Endothelial cell of umbilical vein (primary cell): ENCODE measurements around the gene HK3.

Experiments
- EZH2 ChIP-seq: IDR thresholded peaks from 2 replicates; pipeline ENCODE4 v1.6.1; 2012; ENCODE audit warnings: borderline replicate concordance, low read depth, mild to moderate bottlenecking, moderate library complexity, low read length, inconsistent platforms; ENCODE audit not compliant: severe bottlenecking
- JUN ChIP-seq: IDR thresholded peaks from 2 replicates; pipeline ENCODE4 v1.6.1; 2011; ENCODE audit warnings: borderline replicate concordance, low read depth; ENCODE audit not compliant: insufficient read length, insufficient read depth
- MYC ChIP-seq: IDR thresholded peaks from one replicate; pipeline ENCODE4 v1.6.1; 2011; ENCODE audit warnings: mild to moderate bottlenecking, low read depth, low read length
- POLR2A ChIP-seq: IDR thresholded peaks from 2 replicates; pipeline ENCODE4 v1.6.1; 2012; ENCODE audit warnings: low read depth, mild to moderate bottlenecking, control low read depth, low read length
- POLR2AphosphoS5 ChIP-seq: IDR thresholded peaks from 2 replicates; pipeline ENCODE4 v1.6.1; 2012; ENCODE audit warnings: low read depth, mild to moderate bottlenecking, control low read depth, low read length, moderate library complexity; ENCODE audit not compliant: insufficient read depth
- TF ChIP-seq, protein P1 (sequence below), 2 donors: IDR thresholded peaks; 1 replicate in 1 of 2; 2 replicates in 1 of 2; pipeline ENCODE4 v1.5.1; 2011; ENCODE audit warnings: low read length in 2 of 2, mild to moderate bottlenecking in 2 of 2, moderate library complexity in 2 of 2, control low read depth in 1 of 2, inconsistent platforms in 1 of 2, low read depth in 1 of 2; ENCODE audit not compliant: insufficient read depth in 1 of 2; ENCODE audit errors: extremely low read depth in 1 of 2
- TF ChIP-seq, protein P2 (sequence below): IDR thresholded peaks from 2 replicates; pipeline ENCODE4 v1.6.1; 2011; ENCODE audit not compliant: insufficient read depth, insufficient read length

DNA sequence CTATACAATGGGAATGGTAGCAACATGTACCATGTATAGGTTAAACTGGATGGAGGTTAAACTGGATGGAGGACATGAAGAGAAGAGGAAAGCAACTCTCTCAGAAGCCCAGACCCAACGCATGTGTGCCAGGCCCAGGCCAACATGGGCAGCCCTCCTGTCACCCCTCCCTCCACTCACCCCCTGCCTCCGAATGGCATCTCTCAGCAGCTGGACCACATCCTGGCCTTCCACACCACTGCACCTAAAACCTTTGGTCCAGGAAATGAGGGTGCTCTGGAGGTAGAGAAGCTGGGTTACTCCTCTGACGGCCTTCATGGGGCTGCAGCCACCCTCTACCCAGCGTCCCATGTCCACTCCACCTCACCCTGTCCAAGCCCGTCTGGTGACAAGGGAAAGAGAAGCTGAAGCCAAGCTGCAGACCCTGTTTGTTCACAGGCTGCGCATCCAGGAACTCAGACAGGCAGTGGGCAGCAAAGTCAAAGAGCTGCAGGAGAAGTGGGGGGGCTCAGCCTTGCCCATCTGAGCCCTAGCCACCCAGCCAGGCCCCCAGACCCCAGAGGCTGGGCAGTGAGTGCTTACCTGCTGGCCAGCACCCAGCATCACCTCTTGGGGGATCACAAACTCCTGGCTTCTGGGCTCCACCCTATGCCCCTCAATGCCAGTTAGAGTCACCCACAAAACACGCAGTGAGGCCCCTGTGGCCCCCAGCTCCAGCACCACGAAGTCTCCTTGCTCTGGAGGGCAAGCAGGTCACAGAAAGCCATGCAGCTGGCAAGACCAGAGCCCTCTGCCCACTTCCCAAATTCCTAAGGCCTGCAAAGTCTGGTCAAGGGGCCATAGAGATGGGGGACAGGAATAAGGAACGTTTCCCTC, 8.5 kb downstream of the HK3 start:
- no peak for TF ChIP-seq POLR2AphosphoS5
- TF ChIP-seq MYC, result no peak
- TF ChIP-seq POLR2A, result no peak
- TF ChIP-seq, protein P1, sequence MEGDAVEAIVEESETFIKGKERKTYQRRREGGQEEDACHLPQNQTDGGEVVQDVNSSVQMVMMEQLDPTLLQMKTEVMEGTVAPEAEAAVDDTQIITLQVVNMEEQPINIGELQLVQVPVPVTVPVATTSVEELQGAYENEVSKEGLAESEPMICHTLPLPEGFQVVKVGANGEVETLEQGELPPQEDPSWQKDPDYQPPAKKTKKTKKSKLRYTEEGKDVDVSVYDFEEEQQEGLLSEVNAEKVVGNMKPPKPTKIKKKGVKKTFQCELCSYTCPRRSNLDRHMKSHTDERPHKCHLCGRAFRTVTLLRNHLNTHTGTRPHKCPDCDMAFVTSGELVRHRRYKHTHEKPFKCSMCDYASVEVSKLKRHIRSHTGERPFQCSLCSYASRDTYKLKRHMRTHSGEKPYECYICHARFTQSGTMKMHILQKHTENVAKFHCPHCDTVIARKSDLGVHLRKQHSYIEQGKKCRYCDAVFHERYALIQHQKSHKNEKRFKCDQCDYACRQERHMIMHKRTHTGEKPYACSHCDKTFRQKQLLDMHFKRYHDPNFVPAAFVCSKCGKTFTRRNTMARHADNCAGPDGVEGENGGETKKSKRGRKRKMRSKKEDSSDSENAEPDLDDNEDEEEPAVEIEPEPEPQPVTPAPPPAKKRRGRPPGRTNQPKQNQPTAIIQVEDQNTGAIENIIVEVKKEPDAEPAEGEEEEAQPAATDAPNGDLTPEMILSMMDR (IDR thresholded peaks at IDR 0.05; ENCODE audit: extremely low read depth in 1 of 2, insufficient read depth in 1 of 2, low read depth in 1 of 2, low read length in 2 of 2), result no peak
- TF ChIP-seq, protein P2, sequence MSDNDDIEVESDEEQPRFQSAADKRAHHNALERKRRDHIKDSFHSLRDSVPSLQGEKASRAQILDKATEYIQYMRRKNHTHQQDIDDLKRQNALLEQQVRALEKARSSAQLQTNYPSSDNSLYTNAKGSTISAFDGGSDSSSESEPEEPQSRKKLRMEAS, result no peak
- TF ChIP-seq EZH2, result no peak
- TF ChIP-seq JUN, result no peak
